HG03025 (cell line): ENCODE data around the gene LRMDA.

ENCODE experiments used
- ATAC-seq: cut with Tn5 transposase; IDR thresholded peaks from one replicate; pipeline ENCODE4 v1.9.1; 2021; ENCODE audit warnings: mild to moderate bottlenecking, moderate library complexity; ENCODE audit not compliant: unreplicated experiment, low FRiP score

The LRMDA gene

DNA sequence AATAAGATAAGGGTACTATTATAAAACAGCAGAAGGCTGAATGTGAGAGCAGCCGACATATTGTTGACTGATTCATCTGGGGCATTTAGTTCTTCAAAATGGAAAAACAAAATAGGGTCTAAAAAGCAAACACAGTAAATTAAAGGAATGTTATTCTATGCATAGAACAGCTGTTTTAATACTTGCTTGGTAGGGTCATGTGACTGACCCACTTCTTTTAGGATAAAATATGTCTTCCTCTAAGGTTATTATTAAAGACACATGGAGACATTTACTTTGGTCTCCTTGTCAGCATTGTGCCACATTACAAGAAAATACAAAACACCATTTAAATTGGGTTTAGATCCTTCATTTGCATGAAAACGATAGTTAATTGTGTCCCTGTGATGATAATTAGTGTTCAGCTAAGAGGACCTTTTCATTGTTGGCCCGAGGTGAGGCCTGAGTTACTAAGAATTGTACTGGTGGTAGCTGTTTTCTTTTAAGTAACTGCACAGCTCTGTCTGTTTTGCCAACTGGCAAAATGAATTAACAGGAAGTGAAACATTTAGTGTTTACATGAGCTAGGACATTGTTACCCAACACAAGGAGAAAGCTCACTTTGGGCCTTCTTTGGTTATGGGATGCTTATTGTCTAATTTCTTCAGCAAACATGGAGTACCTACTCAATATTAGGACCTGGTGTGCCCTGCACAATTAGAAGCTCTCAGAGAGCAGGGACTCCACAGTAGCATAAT lies 764.4 kb downstream of the LRMDA start:
- ATAC-seq = no peak

DNA sequence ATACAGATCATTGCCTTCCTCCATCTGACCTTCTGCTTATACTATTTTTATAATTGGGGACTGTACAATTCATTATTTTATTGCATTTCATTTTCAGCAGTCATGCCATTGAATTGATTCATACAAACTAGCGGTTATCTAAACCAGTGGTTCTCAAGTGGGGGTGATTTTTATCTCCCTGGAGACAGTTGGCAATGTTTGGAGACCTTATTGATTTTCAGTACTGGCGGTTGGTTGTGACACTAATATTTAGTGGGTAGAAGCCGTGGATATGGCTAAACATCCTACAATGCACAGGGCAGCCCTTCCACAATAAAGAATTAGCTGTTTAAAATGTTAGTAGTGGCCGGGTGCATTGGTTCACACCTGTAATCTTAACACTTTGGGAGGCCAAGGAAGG lies 765.9 kb downstream of the LRMDA start:
- no peak for ATAC-seq

GRCh38 chr10:76198287-76199035 lies 767.0 kb downstream of the LRMDA start:
- no peak for ATAC-seq

DNA sequence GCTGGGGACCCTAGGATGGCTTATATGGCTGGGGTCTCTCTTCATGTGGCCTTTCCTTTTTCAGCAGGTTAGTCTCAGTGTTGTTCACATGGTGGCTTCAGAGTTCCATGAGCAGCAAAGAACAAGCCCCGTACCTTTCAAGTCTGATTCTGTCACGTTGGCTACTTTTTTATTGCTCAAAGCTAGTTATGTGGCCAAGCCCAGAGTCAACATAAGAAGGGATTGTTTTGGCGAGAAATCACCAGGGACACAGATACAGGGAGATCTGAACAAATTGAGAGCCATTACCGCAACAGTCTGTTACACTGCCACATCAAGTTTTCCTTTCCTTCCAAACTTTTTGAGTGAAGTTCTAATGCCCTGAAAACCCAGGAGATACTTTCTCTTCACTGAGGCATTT lies 770.5 kb downstream of the LRMDA start:
- ATAC-seq = no peak

DNA sequence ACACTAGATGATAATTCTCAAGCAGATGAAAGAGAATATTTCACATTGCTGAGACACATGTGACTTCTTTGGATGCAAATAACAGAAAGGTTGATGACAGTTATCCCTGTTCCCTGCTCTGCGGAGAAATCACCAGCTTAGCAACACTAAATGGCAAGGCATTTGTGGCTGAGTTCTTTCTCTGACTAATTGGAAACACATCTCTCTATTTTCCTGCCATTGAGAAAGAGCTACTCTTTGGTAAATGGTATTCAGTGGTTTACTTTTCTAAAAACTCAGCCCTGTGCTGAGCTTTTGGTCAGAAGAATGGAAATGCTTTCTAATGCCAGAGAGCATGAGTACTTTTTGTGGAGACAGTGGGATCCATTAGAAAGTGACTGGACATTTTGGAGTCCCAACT lies 771.4 kb downstream of the LRMDA start:
- no peak for ATAC-seq

GRCh38 chr10:76205361-76205760 lies 773.9 kb downstream of the LRMDA start:
- ATAC-seq = no peak

- ATAC-seq = no peak
Observed at GRCh38 chr10:76206797-76207352, 775.5 kb downstream of the LRMDA start.

- no peak for ATAC-seq
Observed at GRCh38 chr10:76209135-76209534, 777.7 kb downstream of the LRMDA start.

DNA sequence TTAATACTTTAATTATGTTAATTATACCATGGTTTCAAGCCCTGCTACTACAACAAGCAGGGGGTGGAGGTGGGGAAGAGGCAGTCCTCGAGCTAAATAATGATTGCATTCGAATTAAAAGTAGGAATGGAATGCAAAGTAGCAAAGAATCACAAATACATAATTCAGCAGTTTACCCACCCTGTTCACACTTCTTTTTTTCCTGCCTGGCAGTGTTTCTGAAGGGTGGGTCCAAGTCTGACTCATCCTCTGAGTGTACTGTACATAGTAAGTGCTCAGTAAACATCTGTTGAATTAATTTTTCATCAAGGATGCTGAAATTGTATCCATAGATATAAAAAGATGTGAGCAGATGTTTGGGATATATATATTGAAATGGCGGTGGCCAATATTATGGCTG lies 778.8 kb downstream of the LRMDA start:
- no peak for ATAC-seq

GRCh38 chr10:76211691-76212090 lies 780.3 kb downstream of the LRMDA start:
- no peak for ATAC-seq

GRCh38 chr10:76213876-76214275 lies 782.5 kb downstream of the LRMDA start:
- no peak for ATAC-seq

DNA sequence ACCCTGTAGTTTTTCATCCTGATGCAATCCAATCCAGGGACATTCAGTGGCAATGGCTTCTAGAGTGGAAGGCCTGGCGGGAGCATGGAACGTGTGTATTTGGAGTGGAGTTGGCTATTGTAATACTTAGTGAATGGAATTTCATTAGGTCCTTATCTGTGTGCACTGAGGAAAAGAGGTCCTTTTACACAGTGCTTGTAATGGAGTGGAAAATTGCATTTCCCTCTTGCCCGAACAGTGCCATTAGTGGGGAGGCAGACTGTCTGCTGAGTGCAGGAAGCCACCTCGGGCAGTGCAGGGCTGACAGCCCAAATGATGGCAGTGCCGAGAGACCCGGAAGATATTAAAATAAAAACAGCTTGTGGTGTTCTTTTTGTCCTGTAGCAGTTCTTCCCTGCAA lies 786.6 kb downstream of the LRMDA start:
- ATAC-seq = no peak

DNA sequence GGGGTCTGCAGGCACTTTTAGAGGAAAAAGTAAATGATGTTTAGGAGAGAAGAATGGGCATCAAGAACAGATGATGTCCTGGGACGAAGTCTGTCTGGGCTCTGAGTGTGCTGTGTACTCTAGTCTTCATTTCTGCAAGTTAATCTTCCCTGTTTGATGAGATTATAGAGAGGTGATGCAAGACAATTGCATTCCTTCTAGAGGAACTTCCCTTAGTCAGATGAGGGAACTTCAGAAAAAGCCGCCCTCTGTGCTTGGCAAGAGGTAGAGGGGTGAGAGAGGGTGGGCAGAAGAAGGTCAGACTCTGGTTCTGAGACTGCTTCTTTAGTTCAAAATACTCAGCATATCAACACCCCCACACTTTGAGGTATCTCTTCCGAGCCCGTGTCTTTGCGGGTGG lies 797.9 kb downstream of the LRMDA start:
- no peak for ATAC-seq

DNA sequence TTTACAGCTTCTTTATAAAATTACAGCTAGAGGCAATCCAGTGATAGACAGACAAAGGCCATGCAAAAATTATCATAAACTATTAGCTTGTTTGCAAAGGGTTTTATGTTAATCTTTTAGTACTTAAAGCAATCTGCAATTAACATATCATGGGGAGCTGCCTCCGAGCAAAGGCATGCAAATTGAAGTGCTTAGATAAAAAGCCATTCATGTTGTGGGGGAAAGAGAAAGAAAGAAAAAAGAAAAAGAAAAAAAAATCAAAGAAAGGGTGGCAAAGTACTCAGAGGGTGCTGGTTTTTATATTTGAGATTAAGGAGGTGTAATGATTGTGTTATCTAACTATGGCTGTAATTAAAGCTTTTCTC lies 799.5 kb downstream of the LRMDA start:
- no peak for ATAC-seq

DNA sequence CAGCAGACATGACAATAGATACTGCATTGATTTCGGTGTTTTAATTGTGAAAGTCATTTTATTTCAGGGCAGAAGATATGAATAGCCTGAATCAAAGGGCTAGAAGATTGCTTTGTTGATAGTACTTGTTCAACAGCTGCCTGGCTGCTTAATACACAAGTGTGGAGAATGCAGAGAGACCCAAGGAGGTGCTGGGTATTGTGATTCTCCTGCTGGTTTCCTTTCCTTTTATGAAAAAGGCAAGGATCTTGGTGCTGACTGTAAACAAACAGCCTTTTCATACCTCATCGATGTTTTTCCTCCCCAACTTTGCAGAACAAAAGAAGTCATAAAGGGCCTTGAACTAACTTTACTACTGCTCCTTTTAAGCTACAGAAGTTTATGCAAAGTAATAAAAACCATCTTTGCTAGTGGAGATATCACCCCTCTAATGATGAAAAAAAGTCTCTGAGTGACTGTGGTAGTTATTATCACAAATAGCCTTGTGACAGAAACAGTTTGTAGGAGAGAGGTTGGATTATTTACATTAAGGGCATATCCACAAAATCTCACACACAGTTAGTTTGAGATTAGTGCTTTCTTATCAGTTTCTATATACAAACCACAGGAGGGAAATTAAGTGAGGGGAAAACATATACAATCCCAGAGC lies 800.0 kb downstream of the LRMDA start:
- no peak for ATAC-seq

GRCh38 chr10:76234499-76235226 lies 803.2 kb downstream of the LRMDA start:
- no peak for ATAC-seq

DNA sequence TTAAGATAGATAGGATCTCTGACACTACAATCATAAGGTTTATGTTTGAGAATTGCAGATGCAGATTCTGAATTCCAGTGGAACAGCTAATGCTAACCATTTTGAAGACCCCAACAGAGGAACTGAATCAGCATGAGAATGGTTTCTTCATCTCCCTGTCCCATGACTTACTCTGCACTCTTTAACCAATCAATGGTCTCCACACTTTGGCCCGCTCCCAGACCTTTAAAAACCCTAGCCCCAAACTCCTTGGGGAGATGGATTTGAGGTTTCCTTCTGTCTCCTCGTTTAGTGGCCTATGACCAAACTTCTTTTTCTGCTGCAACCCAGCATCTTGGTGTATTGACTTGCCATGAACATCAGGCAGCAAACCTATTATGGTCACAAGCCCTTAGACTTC lies 804.9 kb downstream of the LRMDA start:
- ATAC-seq = no peak

GRCh38 chr10:76242956-76243355 lies 811.5 kb downstream of the LRMDA start:
- no peak for ATAC-seq

DNA sequence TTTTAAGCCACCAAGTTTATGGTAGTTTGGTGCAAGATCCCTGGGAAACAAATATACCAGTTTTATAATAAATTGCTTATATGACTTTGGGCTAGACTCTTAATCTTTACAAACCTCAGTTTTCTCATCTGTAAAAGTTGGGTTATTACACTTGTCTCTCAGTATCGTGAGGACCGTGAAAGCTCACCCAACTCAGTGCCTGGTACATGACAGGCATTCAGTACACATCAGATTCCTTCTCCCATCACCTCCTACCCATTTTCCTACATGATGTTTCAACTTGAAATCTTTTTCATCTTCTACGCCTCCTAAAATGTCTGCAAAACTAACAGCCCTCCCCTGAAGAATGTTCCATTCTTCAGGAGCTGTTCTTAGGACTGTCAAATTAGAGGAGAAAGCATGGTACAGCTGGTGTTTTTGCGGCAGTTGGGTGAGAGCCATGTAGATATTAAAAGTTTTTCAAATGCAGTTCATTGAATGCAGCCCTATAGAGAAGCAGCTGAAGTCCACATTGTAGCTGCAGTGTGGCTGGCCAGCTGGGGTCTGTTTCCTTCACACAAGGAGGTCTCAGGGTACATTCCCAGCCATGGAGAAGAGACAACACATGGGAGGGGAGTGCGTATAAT lies 812.8 kb downstream of the LRMDA start:
- no peak for ATAC-seq

- ATAC-seq = no peak
Observed at GRCh38 chr10:76245951-76246495, 814.6 kb downstream of the LRMDA start.
